Mesendoderm (in vitro differentiated cells): Measurements from ENCODE around the gene CNDP1.

Experiments
- DNase-seq: peaks from one replicate; pipeline ENCODE4 v3.0.0; 2013
- H2AK5ac ChIP-seq: 2 replicates; pipeline ENCODE4 v1.6.1; 2013; ENCODE audit warnings: low read length, inconsistent platforms
- H2BK120ac ChIP-seq: 2 replicates; pipeline ENCODE4 v1.6.1; 2013; ENCODE audit warnings: low read depth, mild to moderate bottlenecking, low read length, moderate library complexity, mixed read lengths
- H2BK15ac ChIP-seq: replicated peaks from 2 replicates; pipeline ENCODE4 v1.6.1; 2013; ENCODE audit warnings: low read depth, mild to moderate bottlenecking, moderate library complexity
- H2BK5ac ChIP-seq: 2 replicates; pipeline ENCODE4 v1.6.1; 2013; ENCODE audit warnings: low read length, inconsistent platforms
- H3K18ac ChIP-seq: 2 replicates; pipeline ENCODE4 v1.6.1; 2013; ENCODE audit warnings: mild to moderate bottlenecking, low read length, mixed read lengths
- H3K23ac ChIP-seq: one replicate; pipeline ENCODE4 v1.6.1; 2013; ENCODE audit warnings: low read length
- H3K27ac ChIP-seq: 2 replicates; pipeline ENCODE4 v1.5.1; 2013; ENCODE audit warnings: low read depth, mild to moderate bottlenecking, inconsistent platforms, low read length, moderate library complexity
- H3K27me3 ChIP-seq: 2 replicates; pipeline ENCODE4 v1.6.1; 2013; ENCODE audit warnings: low read length, control low read depth, mild to moderate bottlenecking, inconsistent platforms; ENCODE audit not compliant: insufficient read depth, poor library complexity
- H3K36me3 ChIP-seq: 2 replicates; pipeline ENCODE4 v1.6.1; 2013; ENCODE audit warnings: low read length, inconsistent platforms; ENCODE audit not compliant: control insufficient read depth, insufficient read depth
- H3K4ac ChIP-seq: one replicate; pipeline ENCODE4 v1.6.1; 2013; ENCODE audit warnings: low read depth, mild to moderate bottlenecking, low read length, moderate library complexity
- H3K4me1 ChIP-seq: 2 replicates; pipeline ENCODE4 v1.6.1; 2013; ENCODE audit warnings: low read depth, low read length, inconsistent platforms; ENCODE audit not compliant: control insufficient read depth
- H3K4me2 ChIP-seq: 2 replicates; pipeline ENCODE4 v1.6.1; 2013; ENCODE audit warnings: low read length
- H3K4me3 ChIP-seq: 2 replicates; pipeline ENCODE4 v1.5.1; 2013; ENCODE audit warnings: mild to moderate bottlenecking, low read length
- H3K56ac ChIP-seq: one replicate; pipeline ENCODE4 v1.6.1; 2013; ENCODE audit warnings: low read length
- H3K79me1 ChIP-seq: 2 replicates; pipeline ENCODE4 v1.6.1; 2013; ENCODE audit warnings: low read length, inconsistent platforms
- H3K79me2 ChIP-seq: 2 replicates; pipeline ENCODE4 v1.6.1; 2013; ENCODE audit warnings: mild to moderate bottlenecking, low read length; ENCODE audit not compliant: control insufficient read depth, insufficient read depth
- H3K9ac ChIP-seq: 2 replicates; pipeline ENCODE4 v1.6.1; 2013; ENCODE audit warnings: low read length, inconsistent platforms
- H4K5ac ChIP-seq: one replicate; pipeline ENCODE4 v1.6.1; 2013; ENCODE audit warnings: low read length
- H4K8ac ChIP-seq: one replicate; pipeline ENCODE4 v1.6.1; 2013; ENCODE audit warnings: low read depth, mild to moderate bottlenecking, control low read depth, low read length, moderate library complexity
- WGBS: extraction: QIAGEN DNeasy Blood & Tissue Kit; methylation state at CpG from one replicate; pipeline ENCODE4 v1.1.7; 2013; ENCODE audit warnings: low lambda C conversion rate, missing lambda C conversion rate; ENCODE audit not compliant: insufficient coverage; ENCODE audit errors: extremely low coverage; 5-methylcytosine and 5-hydroxymethylcytosine counted together

The CNDP1 gene

DNA sequence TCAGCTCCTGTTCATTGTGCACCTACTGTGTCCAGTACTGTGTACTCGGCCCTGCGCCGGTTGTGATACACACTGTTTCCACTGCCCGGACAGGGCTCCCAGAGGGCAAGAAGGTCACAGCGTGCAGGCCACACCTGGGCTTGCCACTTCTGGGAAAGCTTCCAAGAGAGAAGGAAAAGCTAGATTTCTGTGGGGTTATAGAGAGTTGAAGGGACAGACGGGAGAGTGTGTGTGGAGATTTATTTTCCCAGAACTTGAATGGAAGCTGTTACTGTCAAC is 3.8 kb upstream of the CNDP1 start:
- Histone ChIP-seq H3K9ac (no peak overlapping the region), H3K36me3 (no peaks in the 10 kb centered on the region), H4K5ac (no peak overlapping the region), H2BK5ac (no peak overlapping the region), H3K56ac (no peak overlapping the region), H3K79me2 (no peaks in the 10 kb centered on the region), H2AK5ac (no peak overlapping the region), H3K23ac (no peak overlapping the region), H2BK120ac (no peak overlapping the region), H3K4me2 (no peak overlapping the region), H3K4ac (no peak overlapping the region), H2BK15ac (no peak overlapping the region), H3K79me1 (no peaks in the 10 kb centered on the region), H3K4me3 (no peak overlapping the region), H3K27ac (no peak overlapping the region), H3K4me1 (no peaks in the 10 kb centered on the region), H3K27me3 (no peaks in the 10 kb centered on the region), H3K18ac (no peak overlapping the region), H4K8ac (no peak overlapping the region)
- no peak for DNase-seq
- WGBS: no CpG with 5 or more reads among the region's 6 CpGs

DNA sequence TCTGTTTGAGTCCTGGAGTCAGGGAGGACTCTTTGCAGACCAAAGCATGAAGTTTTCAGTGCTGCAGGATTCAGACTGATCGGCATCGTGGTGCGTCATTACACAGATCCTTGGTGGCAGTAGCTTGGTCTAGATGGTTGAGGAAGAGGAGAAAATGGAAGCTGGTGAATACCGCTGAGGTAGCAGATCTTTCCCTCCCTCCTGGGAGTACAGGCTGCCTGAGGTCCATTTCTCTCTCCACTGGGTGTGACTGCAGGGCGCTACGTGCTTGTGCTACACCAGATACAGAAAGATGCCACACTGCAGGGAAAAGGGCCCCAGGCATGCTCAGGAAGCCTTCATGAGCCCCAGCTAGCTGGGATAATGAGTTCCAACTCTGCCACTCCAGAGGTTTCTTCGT is 3.3 kb upstream of the CNDP1 start:
- DNase-seq: no peak
- H3K79me2 ChIP-seq: no peaks in the 10 kb centered on the region
- H3K27me3 ChIP-seq: no peaks in the 10 kb centered on the region
- H3K4ac ChIP-seq: no peak overlapping the region
- H3K27ac ChIP-seq: no peak overlapping the region
- no peak overlapping the region for H3K23ac ChIP-seq
- no peak overlapping the region for H2BK120ac ChIP-seq
- WGBS: no CpG with 5 or more reads among the region's 7 CpGs
- H3K18ac ChIP-seq: no peak overlapping the region
- H3K4me2 ChIP-seq: no peak overlapping the region
- H3K56ac ChIP-seq: no peak overlapping the region
- no peaks in the 10 kb centered on the region for H3K4me1 ChIP-seq
- no peak overlapping the region for H3K4me3 ChIP-seq
- H3K9ac ChIP-seq: no peak overlapping the region
- H4K8ac ChIP-seq: no peak overlapping the region
- no peak overlapping the region for H2BK15ac ChIP-seq
- no peak overlapping the region for H4K5ac ChIP-seq
- no peak overlapping the region for H2BK5ac ChIP-seq
- H2AK5ac ChIP-seq: no peak overlapping the region
- H3K79me1 ChIP-seq: no peaks in the 10 kb centered on the region
- no peaks in the 10 kb centered on the region for H3K36me3 ChIP-seq

DNA sequence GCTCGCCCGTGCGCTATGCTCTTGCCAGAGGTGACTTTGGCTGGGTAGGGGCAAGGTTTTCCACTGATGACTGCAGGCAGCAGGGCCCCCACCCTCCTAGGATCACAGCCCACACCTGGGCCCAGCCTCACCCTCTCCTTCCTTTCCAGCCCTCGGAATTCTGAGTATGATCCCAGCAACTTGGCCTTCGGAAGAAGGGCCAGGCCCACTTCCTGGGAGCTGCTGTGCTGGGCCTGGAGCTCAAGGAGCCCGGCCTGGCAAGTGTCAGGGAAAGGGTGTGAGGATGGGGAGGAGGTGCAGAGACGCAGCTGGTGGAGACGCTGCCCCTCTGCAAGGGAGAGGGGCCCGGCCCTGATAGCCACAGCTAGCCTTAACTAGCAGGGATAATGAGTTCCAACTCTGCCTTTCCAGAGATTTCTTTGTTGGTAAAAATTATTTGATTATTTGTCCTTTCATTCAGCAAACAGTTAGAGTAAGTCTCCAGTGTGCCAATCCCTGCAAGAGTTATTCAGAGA is 1.7 kb upstream of the CNDP1 start:
- H3K56ac ChIP-seq: no peak overlapping the region
- no peaks in the 10 kb centered on the region for H3K27me3 ChIP-seq
- H3K4ac ChIP-seq: no peak overlapping the region
- no peak for DNase-seq
- no peak overlapping the region for H3K9ac ChIP-seq
- H3K36me3 ChIP-seq: no peaks in the 10 kb centered on the region
- no peak overlapping the region for H2BK120ac ChIP-seq
- H3K18ac ChIP-seq: no peak overlapping the region
- no peak overlapping the region for H2BK5ac ChIP-seq
- no peak overlapping the region for H4K8ac ChIP-seq
- no peak overlapping the region for H2AK5ac ChIP-seq
- H3K23ac ChIP-seq: peak overlapping the region; percentile 9
- H3K4me1 ChIP-seq: no peaks in the 10 kb centered on the region
- no peak overlapping the region for H3K4me2 ChIP-seq
- no peak overlapping the region for H4K5ac ChIP-seq
- H3K79me2 ChIP-seq: no peaks in the 10 kb centered on the region
- no peak overlapping the region for H3K27ac ChIP-seq
- no peak overlapping the region for H2BK15ac ChIP-seq
- WGBS: no CpG with 5 or more reads among the region's 9 CpGs
- no peak overlapping the region for H3K4me3 ChIP-seq
- no peaks in the 10 kb centered on the region for H3K79me1 ChIP-seq

DNA sequence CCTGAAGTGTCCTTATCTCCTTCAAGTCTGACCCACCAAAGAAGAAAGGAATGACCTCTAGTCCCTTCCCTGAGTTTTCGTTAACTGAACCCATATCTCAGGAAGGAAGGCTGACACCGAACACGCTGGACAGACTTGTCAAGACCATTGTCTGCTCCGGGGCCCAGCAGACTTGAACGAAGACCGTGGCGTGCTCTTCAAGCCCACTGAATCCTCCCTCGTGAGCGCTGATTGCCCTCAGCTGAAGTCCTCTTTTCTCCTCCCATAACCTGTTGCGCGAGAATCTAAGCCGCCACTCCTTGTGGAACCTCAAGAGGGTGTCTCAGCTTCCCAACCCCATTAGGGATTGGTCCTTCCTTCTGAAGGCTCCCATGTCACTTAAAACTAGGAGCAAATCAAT is 634 bp upstream of the CNDP1 start:
- H2BK5ac ChIP-seq: no peak overlapping the region
- H3K79me2 ChIP-seq: no peaks in the 10 kb centered on the region
- no peak overlapping the region for H3K56ac ChIP-seq
- no peak overlapping the region for H3K18ac ChIP-seq
- no peak overlapping the region for H2BK15ac ChIP-seq
- no peak overlapping the region for H3K4me2 ChIP-seq
- H3K9ac ChIP-seq: no peak overlapping the region
- WGBS: no CpG with 5 or more reads among the region's 12 CpGs
- H3K79me1 ChIP-seq: no peaks in the 10 kb centered on the region
- H3K27ac ChIP-seq: no peak overlapping the region
- DNase-seq: peak; percentile 45
- no peak overlapping the region for H2BK120ac ChIP-seq
- H2AK5ac ChIP-seq: no peak overlapping the region
- no peaks in the 10 kb centered on the region for H3K4me1 ChIP-seq
- no peak overlapping the region for H4K8ac ChIP-seq
- no peaks in the 10 kb centered on the region for H3K27me3 ChIP-seq
- no peak overlapping the region for H3K4ac ChIP-seq
- H3K23ac ChIP-seq: no peak overlapping the region
- H3K36me3 ChIP-seq: no peaks in the 10 kb centered on the region
- H3K4me3 ChIP-seq: no peak overlapping the region
- no peak overlapping the region for H4K5ac ChIP-seq

DNA sequence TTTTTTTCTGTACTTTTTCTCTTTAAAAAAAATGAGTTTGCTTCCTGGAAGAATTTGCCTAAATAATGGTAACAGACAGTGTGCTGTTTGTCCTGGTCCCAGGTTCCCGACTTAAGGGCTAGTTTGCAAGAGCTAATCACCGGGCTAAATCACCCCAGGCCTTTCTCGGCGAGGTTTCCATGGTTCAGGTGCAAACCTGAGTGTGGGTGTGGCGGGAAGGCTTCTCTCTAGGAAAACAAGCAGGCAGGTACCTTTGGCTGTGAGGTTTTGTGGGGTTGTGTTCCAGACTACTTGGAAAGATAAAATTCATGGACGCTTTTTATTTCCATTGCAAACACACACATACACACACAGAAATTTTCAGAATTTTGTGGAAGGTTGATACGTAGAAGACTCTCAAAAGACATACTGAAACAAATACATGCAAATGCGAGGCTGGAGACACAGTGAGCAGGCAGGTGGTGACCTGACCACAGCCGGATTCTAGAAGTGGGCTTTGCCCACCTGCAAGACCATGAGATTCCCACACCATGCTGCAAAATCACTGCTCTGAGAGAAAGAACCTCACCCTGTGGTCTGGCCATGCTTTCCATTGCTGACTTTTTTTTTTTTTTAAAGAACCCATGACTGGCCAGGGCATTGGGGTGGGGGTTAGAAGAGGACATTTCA is 815 bp downstream of the CNDP1 start:
- no peak overlapping the region for H3K56ac ChIP-seq
- no peaks in the 10 kb centered on the region for H3K79me1 ChIP-seq
- no CpG with 5 or more reads among the region's 9 CpGs for WGBS

DNA sequence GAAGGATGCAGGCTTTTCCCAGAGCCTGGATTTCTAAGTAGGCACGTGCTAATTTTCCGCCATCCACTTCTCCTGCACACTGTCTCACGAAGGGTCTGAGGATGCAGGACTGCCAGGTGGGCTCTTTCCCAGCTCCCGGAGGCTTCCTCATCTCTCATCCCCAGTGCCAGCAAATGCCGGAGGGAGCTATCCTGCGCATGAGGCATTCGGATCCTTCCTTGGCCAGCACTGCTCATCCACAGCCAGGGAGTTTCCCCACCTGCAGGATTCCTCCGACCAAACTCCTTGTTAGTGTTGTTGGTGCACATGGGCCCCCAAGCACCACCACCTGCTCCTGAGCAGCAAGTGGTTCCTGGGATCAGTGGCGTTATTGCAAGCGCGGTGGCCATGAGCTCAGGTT is 5.0 kb downstream of the CNDP1 start:
- Histone ChIP-seq H3K27ac (no peak overlapping the region), H2BK15ac (no peak overlapping the region), H3K4me2 (no peak overlapping the region), H3K9ac (no peak overlapping the region), H2BK120ac (no peak overlapping the region), H3K36me3 (no peaks in the 10 kb centered on the region), H3K4me3 (no peak overlapping the region), H3K79me2 (no peaks in the 10 kb centered on the region), H3K56ac (no peak overlapping the region), H3K18ac (no peak overlapping the region), H3K23ac (no peak overlapping the region), H3K27me3 (no peaks in the 10 kb centered on the region), H4K8ac (no peak overlapping the region), H2AK5ac (no peak overlapping the region), H3K4ac (no peak overlapping the region), H4K5ac (no peak overlapping the region), H3K4me1 (no peaks in the 10 kb centered on the region), H3K79me1 (no peaks in the 10 kb centered on the region), H2BK5ac (no peak overlapping the region)
- WGBS: no CpG with 5 or more reads among the region's 11 CpGs
- no peak for DNase-seq

More for the DNA sequence above, 815 bp downstream of the CNDP1 start:
- H2BK120ac ChIP-seq: no peak overlapping the region
- no peaks in the 10 kb centered on the region for H3K36me3 ChIP-seq
- H2AK5ac ChIP-seq: no peak overlapping the region
- H3K4ac ChIP-seq: no peak overlapping the region
- H4K8ac ChIP-seq: no peak overlapping the region
- no peak overlapping the region for H3K4me2 ChIP-seq
- H3K18ac ChIP-seq: no peak overlapping the region
- H4K5ac ChIP-seq: no peak overlapping the region
- no peaks in the 10 kb centered on the region for H3K4me1 ChIP-seq
- H3K27me3 ChIP-seq: no peaks in the 10 kb centered on the region
- no peak overlapping the region for H3K4me3 ChIP-seq
- no peak overlapping the region for H2BK15ac ChIP-seq
- DNase-seq: no peak
- no peak overlapping the region for H3K9ac ChIP-seq
- no peak overlapping the region for H3K27ac ChIP-seq
- no peak overlapping the region for H3K23ac ChIP-seq
- H2BK5ac ChIP-seq: no peak overlapping the region
- no peaks in the 10 kb centered on the region for H3K79me2 ChIP-seq
